Subcutaneous adipose tissue (tissue), 4 donors: ENCODE data around the gene OTOGL. TPM values are rescaled to one million over a fixed set of nuclear protein-coding genes. Genes with fewer than 3 reads are reported as not detected.

Source experiments
- CTCF ChIP-seq: fragments of 450-650 bp; IDR thresholded peaks from one replicate; pipeline ENCODE4 v1.5.1; 2016; ENCODE audit warnings: low read depth, mild to moderate bottlenecking, control low read depth, antibody characterized with exemption, moderate library complexity
- total RNA-seq, 4 donors: library from RNA; depleted of rRNA; stranded (reverse); fragments of >200 nt; gene quantifications; one replicate each; pipeline ENCODE4 v1.1.0, GENCODE V29; 2016

OTOGL gene
- total RNA-seq, 4 donors from 2014 or later = 0.19 to 0.66 (median 0.50) TPM

GRCh38 chr12:80239867-80240266 lies 140.5 kb downstream of the OTOGL start:
- no peak for TF ChIP-seq CTCF

- TF ChIP-seq CTCF = no peak
Observed at GRCh38 chr12:80241576-80242273, 142.4 kb downstream of the OTOGL start.

- no peak for TF ChIP-seq CTCF
Observed at GRCh38 chr12:80242321-80242720, 143.0 kb downstream of the OTOGL start.

- TF ChIP-seq CTCF = no peak
Observed at GRCh38 chr12:80257920-80258319, 158.6 kb downstream of the OTOGL start.

GRCh38 chr12:80260269-80260668 lies 160.9 kb downstream of the OTOGL start:
- no peak for TF ChIP-seq CTCF

- TF ChIP-seq CTCF = no peak
Observed at GRCh38 chr12:80261403-80261802, 162.1 kb downstream of the OTOGL start.

GRCh38 chr12:80262346-80262745 lies 163.0 kb downstream of the OTOGL start:
- no peak for TF ChIP-seq CTCF
